Measurements from ENCODE around the gene PRR30.

PRR30 gene

DNA sequence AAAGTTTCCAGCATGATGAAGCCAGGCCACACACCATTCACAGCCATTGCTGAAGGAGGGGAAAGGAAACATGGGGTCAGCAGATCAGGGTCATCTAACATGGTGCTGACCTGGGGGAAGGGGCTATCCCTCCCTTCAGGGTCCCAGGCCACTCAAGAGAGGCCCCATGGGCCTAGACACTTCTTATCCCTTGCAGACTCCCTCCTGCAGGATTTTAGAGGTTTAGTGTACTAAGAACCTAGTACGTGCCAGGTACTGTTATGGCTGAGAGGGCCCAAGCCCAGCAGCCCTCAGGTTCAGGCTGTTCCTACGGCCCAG is 43.8 kb downstream of the PRR30 start:
- H4K20me1 ChIP-seq (ENCODE audit: insufficient read depth, low read length), result no peaks in the 10 kb centered on the region
- H3K9me3 ChIP-seq (ENCODE audit: low read length), result no peaks in the 10 kb centered on the region
- no peak overlapping the region for H3K9ac ChIP-seq (ENCODE audit: low read length)
- peak overlapping the region; percentile 54; the same call in 1 of the 2 replicates for H2AFZ ChIP-seq (ENCODE audit: low read length)
- H3K4me2 ChIP-seq (ENCODE audit: low read length), result no peak overlapping the region
- H3K27me3 ChIP-seq (ENCODE audit: insufficient read depth, low read length), result no peaks in the 10 kb centered on the region
- H3K27ac ChIP-seq (ENCODE audit: low read depth, low read length, poor library complexity, severe bottlenecking), result no peak overlapping the region
- no peaks in the 10 kb centered on the region for H3F3A ChIP-seq (ENCODE audit: insufficient read depth, low read length)
- H3K4me3 ChIP-seq (ENCODE audit: low read depth, low read length, poor library complexity, severe bottlenecking), result no peak overlapping the region
- no peaks in the 10 kb centered on the region for H3K79me2 ChIP-seq (ENCODE audit: insufficient read depth, low read length)
- H3K36me3 ChIP-seq (ENCODE audit: insufficient read depth, low read length), result no peaks in the 10 kb centered on the region
- H3K4me1 ChIP-seq (ENCODE audit: insufficient read depth, low read length, severe bottlenecking), result peaks cover 11% of the 10 kb centered on the region
- no peaks in the 10 kb centered on the region for H3K9me2 ChIP-seq (ENCODE audit: low read depth, low read length)
- TF ChIP-seq, protein P1, sequence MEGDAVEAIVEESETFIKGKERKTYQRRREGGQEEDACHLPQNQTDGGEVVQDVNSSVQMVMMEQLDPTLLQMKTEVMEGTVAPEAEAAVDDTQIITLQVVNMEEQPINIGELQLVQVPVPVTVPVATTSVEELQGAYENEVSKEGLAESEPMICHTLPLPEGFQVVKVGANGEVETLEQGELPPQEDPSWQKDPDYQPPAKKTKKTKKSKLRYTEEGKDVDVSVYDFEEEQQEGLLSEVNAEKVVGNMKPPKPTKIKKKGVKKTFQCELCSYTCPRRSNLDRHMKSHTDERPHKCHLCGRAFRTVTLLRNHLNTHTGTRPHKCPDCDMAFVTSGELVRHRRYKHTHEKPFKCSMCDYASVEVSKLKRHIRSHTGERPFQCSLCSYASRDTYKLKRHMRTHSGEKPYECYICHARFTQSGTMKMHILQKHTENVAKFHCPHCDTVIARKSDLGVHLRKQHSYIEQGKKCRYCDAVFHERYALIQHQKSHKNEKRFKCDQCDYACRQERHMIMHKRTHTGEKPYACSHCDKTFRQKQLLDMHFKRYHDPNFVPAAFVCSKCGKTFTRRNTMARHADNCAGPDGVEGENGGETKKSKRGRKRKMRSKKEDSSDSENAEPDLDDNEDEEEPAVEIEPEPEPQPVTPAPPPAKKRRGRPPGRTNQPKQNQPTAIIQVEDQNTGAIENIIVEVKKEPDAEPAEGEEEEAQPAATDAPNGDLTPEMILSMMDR (IDR thresholded peaks at IDR 0.05; ENCODE audit: low read length), result no peak
- no peak for TF ChIP-seq EZH2 (IDR thresholded peaks at IDR 0.05; ENCODE audit: borderline replicate concordance, low read length)

DNA sequence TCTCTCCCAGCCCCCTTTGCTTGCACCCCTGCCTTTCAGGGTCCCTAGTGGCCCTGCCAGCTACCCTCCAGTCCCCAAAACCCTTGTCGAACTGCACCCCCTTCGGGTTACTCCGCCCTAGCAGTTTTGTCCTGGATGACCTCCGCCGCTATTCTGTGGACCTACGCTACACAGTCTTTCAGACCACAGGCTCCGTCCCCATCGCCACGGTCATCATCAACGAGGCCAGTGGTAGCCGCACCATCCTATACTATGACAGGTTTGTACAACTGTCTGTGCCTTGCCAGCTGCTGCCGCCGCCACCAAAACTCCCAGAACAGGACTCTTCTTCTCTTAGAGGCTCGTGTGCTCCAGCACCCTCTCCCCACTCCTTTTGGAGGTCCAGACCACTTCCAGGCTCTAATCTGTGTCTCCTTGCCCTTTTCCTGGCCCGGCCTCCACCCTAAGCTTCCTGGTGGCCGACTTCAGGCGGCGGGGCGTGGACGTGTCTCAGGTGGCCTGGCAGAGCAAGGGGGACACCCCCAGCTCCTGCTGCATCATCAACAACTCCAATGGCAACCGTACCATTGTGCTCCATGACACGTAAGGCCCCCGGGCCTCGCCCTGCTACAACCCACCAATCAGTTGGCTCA is 44.7 kb downstream of the PRR30 start:
- H3K27ac ChIP-seq (ENCODE audit: low read depth, low read length, poor library complexity, severe bottlenecking), result no peak overlapping the region
- no peak overlapping the region for H2AFZ ChIP-seq (ENCODE audit: low read length)
- H3K9me2 ChIP-seq (ENCODE audit: low read depth, low read length), result no peaks in the 10 kb centered on the region
- no peaks in the 10 kb centered on the region for H3K36me3 ChIP-seq (ENCODE audit: insufficient read depth, low read length)
- no peaks in the 10 kb centered on the region for H3F3A ChIP-seq (ENCODE audit: insufficient read depth, low read length)
- H3K4me3 ChIP-seq (ENCODE audit: low read depth, low read length, poor library complexity, severe bottlenecking), result no peak overlapping the region
- H3K27me3 ChIP-seq (ENCODE audit: insufficient read depth, low read length), result no peaks in the 10 kb centered on the region
- no peaks in the 10 kb centered on the region for H3K79me2 ChIP-seq (ENCODE audit: insufficient read depth, low read length)
- H3K4me2 ChIP-seq (ENCODE audit: low read length), result no peak overlapping the region
- TF ChIP-seq EZH2 (IDR thresholded peaks at IDR 0.05; ENCODE audit: borderline replicate concordance, low read length), result no peak
- TF ChIP-seq, protein P1 (IDR thresholded peaks at IDR 0.05; ENCODE audit: low read length), result no peak
- H3K4me1 ChIP-seq (ENCODE audit: insufficient read depth, low read length, severe bottlenecking), result peaks cover 11% of the 10 kb centered on the region
- H4K20me1 ChIP-seq (ENCODE audit: insufficient read depth, low read length), result no peaks in the 10 kb centered on the region
- no peaks in the 10 kb centered on the region for H3K9me3 ChIP-seq (ENCODE audit: low read length)
- H3K9ac ChIP-seq (ENCODE audit: low read length), result no peak overlapping the region

DNA sequence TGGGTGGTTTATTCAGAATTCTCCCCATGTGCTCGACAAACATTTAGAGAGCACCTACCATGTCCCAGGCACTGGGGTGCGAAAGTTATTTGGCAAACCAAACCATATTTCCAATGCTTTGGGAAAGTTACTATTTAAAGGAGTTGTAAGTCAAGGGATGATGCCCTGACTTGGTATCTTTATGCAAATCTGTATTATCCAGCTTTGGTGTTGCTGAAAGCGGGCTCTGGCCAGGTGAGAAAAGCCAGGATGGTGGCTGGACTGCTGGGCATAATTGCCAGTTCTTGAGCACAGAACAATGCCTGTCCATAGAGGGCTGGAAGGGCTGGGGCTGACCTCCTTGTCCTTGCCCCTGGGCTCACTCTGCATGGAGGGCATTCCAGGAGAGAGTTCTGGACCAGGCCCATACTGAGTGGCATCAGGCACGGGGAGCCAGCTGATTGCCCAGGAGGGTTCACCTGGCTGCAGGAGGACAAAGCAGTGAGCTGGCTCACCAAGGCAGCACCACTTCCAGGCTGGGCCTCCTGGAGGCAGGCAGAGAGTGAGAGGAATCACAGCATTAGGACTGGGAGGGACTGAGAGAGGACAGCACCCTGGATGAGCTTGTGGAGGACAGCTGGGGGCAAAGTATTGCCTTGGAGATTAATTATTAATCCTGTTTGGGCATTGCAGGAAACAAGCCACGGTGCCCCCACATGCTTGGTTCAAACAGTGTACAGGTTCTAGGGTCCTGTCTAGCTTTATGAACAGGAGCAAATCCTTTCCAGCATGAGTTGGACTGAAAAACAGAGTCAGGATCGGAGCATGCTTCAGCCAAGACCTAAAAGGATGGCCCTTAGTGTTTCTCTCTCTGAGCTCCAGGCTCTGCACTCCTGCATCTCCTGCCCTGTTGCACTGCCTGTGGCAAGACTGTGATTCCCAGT is 45.5 kb downstream of the PRR30 start:
- Histone ChIP-seq H3K27ac (ENCODE audit: low read depth, low read length, poor library complexity, severe bottlenecking) (no peak overlapping the region), H3K4me1 (ENCODE audit: insufficient read depth, low read length, severe bottlenecking) (peaks cover 11% of the 10 kb centered on the region), H3K36me3 (ENCODE audit: insufficient read depth, low read length) (no peaks in the 10 kb centered on the region), H3F3A (ENCODE audit: insufficient read depth, low read length) (no peaks in the 10 kb centered on the region), H3K4me2 (ENCODE audit: low read length) (no peak overlapping the region), H3K9me3 (ENCODE audit: low read length) (no peaks in the 10 kb centered on the region), H3K9ac (ENCODE audit: low read length) (no peak overlapping the region), H3K27me3 (ENCODE audit: insufficient read depth, low read length) (no peaks in the 10 kb centered on the region), H3K4me3 (ENCODE audit: low read depth, low read length, poor library complexity, severe bottlenecking) (no peak overlapping the region), H2AFZ (ENCODE audit: low read length) (no peak overlapping the region), H3K9me2 (ENCODE audit: low read depth, low read length) (no peaks in the 10 kb centered on the region), H3K79me2 (ENCODE audit: insufficient read depth, low read length) (no peaks in the 10 kb centered on the region), H4K20me1 (ENCODE audit: insufficient read depth, low read length) (no peaks in the 10 kb centered on the region)
- TF ChIP-seq, protein P1 (IDR thresholded peaks at IDR 0.05; ENCODE audit: low read length), result no peak
- TF ChIP-seq EZH2 (IDR thresholded peaks at IDR 0.05; ENCODE audit: borderline replicate concordance, low read length), result no peak

All from OCI-LY1 (cell line).